NB4 (cell line): ENCODE results near the gene RSKR.

Source experiments
- POLR2A ChIP-seq: IDR thresholded peaks from 2 replicates; pipeline ENCODE4 v1.6.1; 2011; ENCODE audit warnings: mild to moderate bottlenecking; ENCODE audit not compliant: insufficient read length; ENCODE audit errors: extremely low read depth
- TF ChIP-seq, protein P1 (sequence below): IDR thresholded peaks from one replicate; pipeline ENCODE4 v1.5.1; 2012; ENCODE audit warnings: low read depth, low read length
- TF ChIP-seq, protein P2 (sequence below): IDR thresholded peaks from 2 replicates; pipeline ENCODE4 v1.6.1; 2011; ENCODE audit warnings: low read depth, low read length

DNA sequence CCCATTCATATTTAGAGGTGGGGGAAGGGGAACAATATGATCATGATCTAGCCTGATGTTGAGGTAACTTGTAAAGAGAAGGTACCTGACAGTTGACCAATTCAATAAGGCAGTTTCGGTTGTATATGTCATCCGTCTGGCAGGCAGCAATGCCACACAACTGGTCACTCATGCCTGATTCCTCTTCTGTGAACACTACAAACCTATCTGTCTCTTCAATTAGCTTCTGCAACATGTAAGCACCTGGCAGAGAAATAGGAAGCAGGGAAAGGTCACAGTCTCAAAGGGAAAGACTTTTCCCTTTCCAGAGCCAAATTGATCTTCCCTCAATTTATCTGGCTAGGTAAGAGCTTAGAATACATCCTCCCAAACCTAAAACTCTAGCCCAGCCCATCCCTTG is 10.2 kb upstream of the RSKR start:
- TF ChIP-seq, protein P1, sequence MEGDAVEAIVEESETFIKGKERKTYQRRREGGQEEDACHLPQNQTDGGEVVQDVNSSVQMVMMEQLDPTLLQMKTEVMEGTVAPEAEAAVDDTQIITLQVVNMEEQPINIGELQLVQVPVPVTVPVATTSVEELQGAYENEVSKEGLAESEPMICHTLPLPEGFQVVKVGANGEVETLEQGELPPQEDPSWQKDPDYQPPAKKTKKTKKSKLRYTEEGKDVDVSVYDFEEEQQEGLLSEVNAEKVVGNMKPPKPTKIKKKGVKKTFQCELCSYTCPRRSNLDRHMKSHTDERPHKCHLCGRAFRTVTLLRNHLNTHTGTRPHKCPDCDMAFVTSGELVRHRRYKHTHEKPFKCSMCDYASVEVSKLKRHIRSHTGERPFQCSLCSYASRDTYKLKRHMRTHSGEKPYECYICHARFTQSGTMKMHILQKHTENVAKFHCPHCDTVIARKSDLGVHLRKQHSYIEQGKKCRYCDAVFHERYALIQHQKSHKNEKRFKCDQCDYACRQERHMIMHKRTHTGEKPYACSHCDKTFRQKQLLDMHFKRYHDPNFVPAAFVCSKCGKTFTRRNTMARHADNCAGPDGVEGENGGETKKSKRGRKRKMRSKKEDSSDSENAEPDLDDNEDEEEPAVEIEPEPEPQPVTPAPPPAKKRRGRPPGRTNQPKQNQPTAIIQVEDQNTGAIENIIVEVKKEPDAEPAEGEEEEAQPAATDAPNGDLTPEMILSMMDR: no peak
- TF ChIP-seq, protein P2, sequence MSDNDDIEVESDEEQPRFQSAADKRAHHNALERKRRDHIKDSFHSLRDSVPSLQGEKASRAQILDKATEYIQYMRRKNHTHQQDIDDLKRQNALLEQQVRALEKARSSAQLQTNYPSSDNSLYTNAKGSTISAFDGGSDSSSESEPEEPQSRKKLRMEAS: no peak
- no peak for TF ChIP-seq POLR2A
